ENCODE results near the gene CSNK2A1. TPM values are rescaled to one million over a fixed set of nuclear protein-coding genes. Genes with fewer than 3 reads are reported as not detected.

Gene CSNK2A1
- total RNA-seq, 5 donors from 2014 or later (not counting 1 experiment from before 2014, with no cell fraction given): 73.7 to 84.4 (median 77.4) TPM

DNA sequence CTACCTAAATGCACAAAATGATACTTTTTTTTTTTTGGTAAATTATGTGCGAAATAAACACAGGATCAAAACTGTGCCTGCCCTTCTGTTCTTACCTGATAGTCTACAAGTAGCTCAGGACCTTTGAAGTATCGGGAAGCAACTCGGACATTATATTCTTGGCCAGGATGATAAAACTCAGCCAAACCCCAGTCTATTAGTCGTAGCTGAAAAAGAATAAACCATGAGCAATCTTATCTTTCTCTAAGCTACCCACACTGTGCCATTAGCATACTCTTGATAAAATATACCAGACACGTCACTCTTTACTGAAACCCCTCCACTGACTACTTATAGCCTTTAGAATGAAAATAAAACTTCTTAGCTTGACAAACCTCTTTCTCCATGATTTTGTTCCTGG is 51.4 kb downstream of the CSNK2A1 start:
- H3K9me3 ChIP-seq: no peaks in the 10 kb centered on the region
- ChIA-PET CTCF (no interaction called here), POLR2A (no interaction called here)
- ATAC-seq (replicated peaks in 1 of 4): no peak
- WGBS (ENCODE audit: insufficient coverage): 100% methylated on average over 3 of the region's 5 CpGs
- H3K9me3 Mint-ChIP-seq: no peaks in the 10 kb centered on the region
- no peak overlapping the region for H3K27ac ChIP-seq (ENCODE audit: low read length)
- H3K4me1 Mint-ChIP-seq: no peaks in the 10 kb centered on the region
- H3K36me3 ChIP-seq (ENCODE audit: control insufficient read depth in 2 of 2, extremely low read depth in 1 of 2, insufficient read depth in 1 of 2, low read length in 1 of 2): peaks cover 14 to 71% of the 10 kb centered on the region in 2 donors
- DNase-seq: no peak
- no peaks in the 10 kb centered on the region for H3K27me3 Mint-ChIP-seq
- H3K27ac Mint-ChIP-seq: no peak overlapping the region
- no peak overlapping the region for H3K4me3 Mint-ChIP-seq
- no peaks in the 10 kb centered on the region for H3K4me1 ChIP-seq (ENCODE audit: control insufficient read depth in 1 of 2, extremely low read depth in 1 of 2, insufficient read depth in 2 of 2, low read length in 2 of 2)
- no peaks in the 10 kb centered on the region for H3K27me3 ChIP-seq (replicated peaks in 1 of 2; ENCODE audit: control insufficient read depth in 2 of 2, extremely low read depth in 1 of 2, insufficient read depth in 2 of 2, low read length in 1 of 2)
- H3K36me3 Mint-ChIP-seq: peaks cover 66% of the 10 kb centered on the region
- H3K4me3 ChIP-seq (ENCODE audit: control insufficient read depth in 1 of 2, extremely low read depth in 1 of 2, low read length in 1 of 2): no peak overlapping the region

DNA sequence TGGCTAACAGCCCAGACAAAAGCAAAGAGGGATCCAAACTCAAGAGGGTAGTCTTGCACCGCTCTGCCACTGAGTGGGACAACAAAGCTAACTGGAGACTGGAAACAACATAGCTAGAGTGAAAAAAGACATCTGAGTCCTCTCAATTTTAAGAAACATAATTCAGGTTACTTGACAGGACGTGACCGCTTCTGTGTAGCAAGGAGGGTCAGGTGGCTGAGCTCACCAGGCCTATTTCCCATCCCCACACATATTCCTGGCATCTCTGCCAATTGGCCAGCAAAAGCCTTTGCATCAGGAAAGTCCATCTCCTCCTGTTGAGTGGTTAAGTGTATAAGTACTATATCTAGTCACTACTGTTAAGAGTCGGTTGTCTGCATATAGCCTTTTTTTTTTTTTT is 55.9 kb downstream of the CSNK2A1 start:
- peaks cover 31 to 74% of the 10 kb centered on the region in 2 donors for H3K36me3 ChIP-seq (ENCODE audit: control insufficient read depth in 2 of 2, extremely low read depth in 1 of 2, insufficient read depth in 1 of 2, low read length in 1 of 2)

DNA sequence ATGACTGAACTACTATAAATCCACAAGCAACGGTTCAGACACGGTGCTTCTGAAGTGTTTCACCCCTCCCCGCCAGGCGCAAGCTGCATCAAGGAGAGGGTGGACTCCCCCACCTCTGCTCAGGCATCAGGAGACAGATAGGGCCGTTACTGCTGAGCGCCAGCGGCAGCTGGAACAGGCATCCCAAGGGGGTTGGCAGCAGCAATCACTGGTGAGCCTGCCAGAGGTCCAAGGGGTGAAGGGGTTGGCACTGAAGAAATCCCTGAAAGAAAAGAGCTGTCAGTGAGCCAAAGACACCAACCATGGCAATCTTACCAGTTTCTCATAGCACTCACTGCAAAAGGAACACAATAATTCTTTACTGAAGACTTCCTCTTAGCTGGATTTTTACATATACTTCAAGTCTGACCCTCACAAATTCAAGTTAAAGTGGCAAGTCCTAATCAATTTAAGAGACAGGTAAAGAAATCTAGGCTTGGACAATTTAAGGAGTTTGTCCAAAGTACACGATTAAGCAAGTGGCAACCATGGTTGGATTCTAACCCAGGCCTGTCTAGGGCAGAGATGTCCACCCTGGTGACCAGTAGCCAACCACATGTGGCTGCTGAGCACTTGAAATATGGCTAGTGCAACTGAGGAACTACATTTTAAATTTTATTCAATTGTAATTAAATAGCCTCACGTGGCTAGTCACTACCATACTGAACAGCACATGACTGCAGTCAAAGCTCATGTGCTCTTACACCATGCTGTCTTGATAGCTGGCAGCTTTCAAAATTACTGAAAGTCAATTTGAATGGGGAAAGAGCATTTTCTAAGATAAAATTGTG is 59.6 kb downstream of the CSNK2A1 start:
- WGBS (ENCODE audit: insufficient coverage): no CpG with 5 or more reads among the region's 9 CpGs
- POLR2A ChIA-PET: no interaction called here

More for the DNA sequence above, 55.9 kb downstream of the CSNK2A1 start:
- ATAC-seq (replicated peaks in 1 of 4): no peak
- CTCF ChIA-PET: no interaction called here
- no peak for DNase-seq
- Histone ChIP-seq H3K4me1 (ENCODE audit: control insufficient read depth in 1 of 2, extremely low read depth in 1 of 2, insufficient read depth in 2 of 2, low read length in 2 of 2) (no peaks in the 10 kb centered on the region), H3K4me3 (ENCODE audit: control insufficient read depth in 1 of 2, extremely low read depth in 1 of 2, low read length in 1 of 2) (no peak overlapping the region), H3K9me3 (no peaks in the 10 kb centered on the region), H3K27me3 (replicated peaks in 1 of 2; ENCODE audit: control insufficient read depth in 2 of 2, extremely low read depth in 1 of 2, insufficient read depth in 2 of 2, low read length in 1 of 2) (no peaks in the 10 kb centered on the region), H3K27ac (ENCODE audit: low read length) (no peak overlapping the region)
- POLR2A ChIA-PET: no interaction called here
- no peak overlapping the region for H3K4me3 Mint-ChIP-seq
- 100% methylated on average over 1 of the region's 4 CpGs for WGBS (ENCODE audit: insufficient coverage)
- peaks cover 70% of the 10 kb centered on the region for H3K36me3 Mint-ChIP-seq
- H3K9me3 Mint-ChIP-seq: no peaks in the 10 kb centered on the region
- no peak overlapping the region for H3K27ac Mint-ChIP-seq
- H3K27me3 Mint-ChIP-seq: no peaks in the 10 kb centered on the region
- H3K4me1 Mint-ChIP-seq: no peaks in the 10 kb centered on the region

DNA sequence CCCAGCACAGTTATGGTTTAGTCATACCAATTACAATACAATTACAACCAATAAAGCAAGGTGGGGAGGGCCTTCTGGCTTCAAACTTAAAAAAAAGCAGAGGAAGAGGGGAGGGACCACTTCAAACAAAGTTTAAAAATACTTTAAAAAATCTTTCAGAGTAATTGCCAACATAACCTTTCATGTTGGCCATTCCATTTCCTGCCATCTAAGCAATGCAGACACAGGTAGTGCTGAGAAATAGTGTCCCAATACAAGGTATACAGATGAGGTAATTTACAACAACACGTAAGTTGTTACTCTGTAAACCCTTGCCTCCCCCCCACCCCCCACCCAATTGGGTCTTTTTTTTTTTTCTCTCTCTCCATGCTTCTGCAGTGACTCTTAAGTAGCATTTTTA is 62.4 kb downstream of the CSNK2A1 start:
- Histone ChIP-seq H3K27ac (ENCODE audit: low read length) (no peak overlapping the region), H3K4me3 (ENCODE audit: control insufficient read depth in 1 of 2, extremely low read depth in 1 of 2, low read length in 1 of 2) (no peak overlapping the region), H3K4me1 (ENCODE audit: control insufficient read depth in 1 of 2, extremely low read depth in 1 of 2, insufficient read depth in 2 of 2, low read length in 2 of 2) (peaks cover 2 to 11% of the 10 kb centered on the region in 2 experiments), H3K36me3 (ENCODE audit: control insufficient read depth in 2 of 2, extremely low read depth in 1 of 2, insufficient read depth in 1 of 2, low read length in 1 of 2) (peaks cover 9 to 39% of the 10 kb centered on the region in 2 donors), H3K27me3 (replicated peaks in 1 of 2; ENCODE audit: control insufficient read depth in 2 of 2, extremely low read depth in 1 of 2, insufficient read depth in 2 of 2, low read length in 1 of 2) (no peaks in the 10 kb centered on the region), H3K9me3 (no peaks in the 10 kb centered on the region)
- peaks cover 22 to 28% (median 27%) of the 10 kb centered on the region in 3 donors for H3K4me1 Mint-ChIP-seq
- no peak overlapping the region for H3K4me3 Mint-ChIP-seq
- H3K27ac Mint-ChIP-seq: peak overlapping the region; percentile 53 to 58
- DNase-seq (peak in 1 of 35 experiments; percentile 32), ATAC-seq (replicated peaks in 1 of 4) (peak; percentile 54 to 73 (median 71))
- peaks cover 35% of the 10 kb centered on the region for H3K36me3 Mint-ChIP-seq
- no peaks in the 10 kb centered on the region for H3K27me3 Mint-ChIP-seq
- no peaks in the 10 kb centered on the region for H3K9me3 Mint-ChIP-seq
- ChIA-PET CTCF (interaction anchor here in 1 of 2 donors (1.0 kb wide), 1 partner anchor 119 kb away, joined by 3 read pairs; no protein-coding TSS in a partner anchor), POLR2A (no interaction called here)
- WGBS (ENCODE audit: insufficient coverage): no CpG with 5 or more reads among the region's 1 CpG

More for the DNA sequence above, 59.6 kb downstream of the CSNK2A1 start:
- Histone ChIP-seq H3K4me3 (ENCODE audit: control insufficient read depth in 1 of 2, extremely low read depth in 1 of 2, low read length in 1 of 2) (no peak overlapping the region), H3K4me1 (ENCODE audit: control insufficient read depth in 1 of 2, extremely low read depth in 1 of 2, insufficient read depth in 2 of 2, low read length in 2 of 2) (peaks cover 2 to 7% of the 10 kb centered on the region in 2 experiments), H3K27me3 (replicated peaks in 1 of 2; ENCODE audit: control insufficient read depth in 2 of 2, extremely low read depth in 1 of 2, insufficient read depth in 2 of 2, low read length in 1 of 2) (no peaks in the 10 kb centered on the region), H3K27ac (ENCODE audit: low read length) (no peak overlapping the region), H3K36me3 (ENCODE audit: control insufficient read depth in 2 of 2, extremely low read depth in 1 of 2, insufficient read depth in 1 of 2, low read length in 1 of 2) (peaks cover 33 to 62% of the 10 kb centered on the region in 2 donors), H3K9me3 (no peaks in the 10 kb centered on the region)
- DNase-seq: no peak
- H3K4me1 Mint-ChIP-seq: peaks cover 18 to 24% (median 23%) of the 10 kb centered on the region in 3 donors
- no peak overlapping the region for H3K27ac Mint-ChIP-seq
- H3K9me3 Mint-ChIP-seq: no peaks in the 10 kb centered on the region
- ATAC-seq (replicated peaks in 1 of 4): no peak
- H3K27me3 Mint-ChIP-seq: no peaks in the 10 kb centered on the region
- no peak overlapping the region for H3K4me3 Mint-ChIP-seq
- peaks cover 55% of the 10 kb centered on the region for H3K36me3 Mint-ChIP-seq
- CTCF ChIA-PET: interaction anchor here in 1 of 2 donors (1.1 kb wide), 1 partner anchor 270 kb away, joined by 3 read pairs; no protein-coding TSS in a partner anchor

DNA sequence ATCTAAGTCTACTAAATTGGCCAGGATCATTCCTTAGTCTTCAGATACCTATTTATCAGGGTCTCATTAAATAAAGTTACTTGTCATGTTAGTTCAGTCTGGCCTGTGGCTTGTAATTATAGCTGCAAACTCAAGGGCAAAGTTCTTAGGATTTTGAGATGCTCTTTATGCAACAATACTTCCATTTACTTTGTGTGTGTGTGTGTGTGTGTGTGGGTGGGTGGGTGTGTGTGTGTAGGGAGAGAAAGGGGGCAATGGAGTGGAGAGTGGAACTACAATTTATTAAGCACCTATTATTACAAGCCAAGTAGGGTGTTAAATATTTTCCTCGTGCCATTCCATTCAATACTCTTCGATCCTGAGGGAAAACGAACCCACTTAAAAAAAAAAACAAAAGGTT is 63.5 kb downstream of the CSNK2A1 start:
- peak overlapping the region in 1 of 2 donors; percentile 2 for H3K27ac Mint-ChIP-seq
- H3K27me3 Mint-ChIP-seq: no peaks in the 10 kb centered on the region
- H3K36me3 Mint-ChIP-seq: peaks cover 35% of the 10 kb centered on the region
- no peak overlapping the region for H3K4me3 Mint-ChIP-seq
- Histone ChIP-seq H3K4me1 (ENCODE audit: control insufficient read depth in 1 of 2, extremely low read depth in 1 of 2, insufficient read depth in 2 of 2, low read length in 2 of 2) (peaks cover 2 to 11% of the 10 kb centered on the region in 2 experiments), H3K27me3 (replicated peaks in 1 of 2; ENCODE audit: control insufficient read depth in 2 of 2, extremely low read depth in 1 of 2, insufficient read depth in 2 of 2, low read length in 1 of 2) (no peaks in the 10 kb centered on the region), H3K27ac (ENCODE audit: low read length) (no peak overlapping the region), H3K4me3 (ENCODE audit: control insufficient read depth in 1 of 2, extremely low read depth in 1 of 2, low read length in 1 of 2) (no peak overlapping the region), H3K36me3 (ENCODE audit: control insufficient read depth in 2 of 2, extremely low read depth in 1 of 2, insufficient read depth in 1 of 2, low read length in 1 of 2) (peaks cover 7 to 30% of the 10 kb centered on the region in 2 donors), H3K9me3 (no peaks in the 10 kb centered on the region)
- no peak for DNase-seq
- peaks cover 22 to 28% (median 27%) of the 10 kb centered on the region in 3 donors for H3K4me1 Mint-ChIP-seq
- WGBS (ENCODE audit: insufficient coverage): no CpG with 5 or more reads among the region's 3 CpGs
- ATAC-seq (replicated peaks in 1 of 4): no peak
- POLR2A ChIA-PET: no interaction called here
- CTCF ChIA-PET: interaction anchor here in 1 of 2 donors (1.2 kb wide), 1 partner anchor 126 kb away, joined by 4 read pairs; no protein-coding TSS in a partner anchor
- no peaks in the 10 kb centered on the region for H3K9me3 Mint-ChIP-seq

DNA sequence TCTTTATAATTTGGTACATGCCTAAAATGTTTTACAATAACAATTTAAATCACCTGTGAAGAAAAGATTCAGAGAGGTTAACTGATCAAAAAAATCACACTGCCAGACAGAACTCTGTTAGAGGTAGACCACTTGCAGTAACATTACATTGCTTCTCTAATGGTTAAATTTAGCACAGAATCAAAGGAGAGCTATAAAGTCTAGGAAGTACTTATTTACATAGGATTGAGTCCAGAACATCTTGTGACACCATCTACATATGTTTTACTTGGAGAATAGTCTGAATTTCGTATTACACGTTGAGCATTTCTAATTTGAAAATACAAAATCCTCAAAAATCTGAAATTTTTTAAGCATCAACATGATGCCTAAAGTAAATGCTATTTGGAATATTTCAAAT is 64.1 kb downstream of the CSNK2A1 start:
- CTCF ChIA-PET: interaction anchor here in 1 of 2 donors (1.2 kb wide), 1 partner anchor 126 kb away, joined by 4 read pairs; no protein-coding TSS in a partner anchor
- WGBS (ENCODE audit: insufficient coverage): no CpG with 5 or more reads among the region's 2 CpGs
- POLR2A ChIA-PET: no interaction called here
- no peak overlapping the region for H3K27ac ChIP-seq (ENCODE audit: low read length)
- H3K36me3 ChIP-seq (ENCODE audit: control insufficient read depth in 2 of 2, extremely low read depth in 1 of 2, insufficient read depth in 1 of 2, low read length in 1 of 2): peaks cover 7 to 30% of the 10 kb centered on the region in 2 donors
- no peak overlapping the region for H3K4me3 Mint-ChIP-seq
- H3K27me3 Mint-ChIP-seq: no peaks in the 10 kb centered on the region
- H3K27ac Mint-ChIP-seq: no peak overlapping the region
- no peaks in the 10 kb centered on the region for H3K9me3 Mint-ChIP-seq
- peaks cover 22 to 28% (median 27%) of the 10 kb centered on the region in 3 donors for H3K4me1 Mint-ChIP-seq
- no peak overlapping the region for H3K4me3 ChIP-seq (ENCODE audit: control insufficient read depth in 1 of 2, extremely low read depth in 1 of 2, low read length in 1 of 2)
- ATAC-seq (replicated peaks in 1 of 4) (no peak), DNase-seq (no peak)
- H3K27me3 ChIP-seq (replicated peaks in 1 of 2; ENCODE audit: control insufficient read depth in 2 of 2, extremely low read depth in 1 of 2, insufficient read depth in 2 of 2, low read length in 1 of 2): no peaks in the 10 kb centered on the region
- H3K4me1 ChIP-seq (ENCODE audit: control insufficient read depth in 1 of 2, extremely low read depth in 1 of 2, insufficient read depth in 2 of 2, low read length in 2 of 2): peaks cover 2 to 11% of the 10 kb centered on the region in 2 experiments
- peaks cover 32% of the 10 kb centered on the region for H3K36me3 Mint-ChIP-seq
- H3K9me3 ChIP-seq: no peaks in the 10 kb centered on the region
